SK-N-SH (cell line): ENCODE results near the gene MAD1L1. TPM values are rescaled to one million over a fixed set of nuclear protein-coding genes. Genes with fewer than 3 reads are reported as not detected.

ENCODE experiments used
- CTCF ChIA-PET: fragments of 300-600, 350-600 bp; formaldehyde crosslinking; extraction: SDS; loops from one replicate; lab custom pipeline; 2021; lab: Yijun Ruan, JAX
- POLR2A ChIA-PET: fragments of 350-600 bp; sonication (Branson Sonifier 250); formaldehyde crosslinking; extraction: SDS; loops from one replicate; lab custom pipeline; 2020; ENCODE audit warnings: antibody characterized with exemption, inconsistent platforms; lab: Yijun Ruan, JAX
- DNase-seq: peaks from one replicate; pipeline ENCODE4 v3.0.0; 2012
- H2AFZ ChIP-seq: fragments of 200-600 bp; sonication (generic); 2 replicates; pipeline ENCODE4 v1.8.1; 2016; ENCODE audit warnings: antibody characterized with exemption, mild to moderate bottlenecking, low read depth
- H3F3A ChIP-seq: fragments of 200-600 bp; sonication (generic); replicated peaks from 2 replicates; pipeline ENCODE3; 2016; ENCODE audit warnings: antibody characterized with exemption, mild to moderate bottlenecking; ENCODE audit not compliant: insufficient read depth
- H3K27ac ChIP-seq, 2 experiments: fragments of 200-500 bp in 1 of 2; fragments of 200-600 bp in 1 of 2; sonication (Bioruptor generic) in 1 of 2; sonication (generic), shearing (Covaris generic) in 1 of 2; 2 replicates each; pipeline versions ENCODE4 v1.5.1 to v1.6.1; 2014 to 2016; ENCODE audit warnings: low read depth in 2 of 2, inconsistent platforms in 1 of 2, low read length in 1 of 2, mild to moderate bottlenecking in 1 of 2, mixed read lengths in 1 of 2
- H3K27me3 ChIP-seq: fragments of 200-600 bp; sonication (generic), shearing (Covaris generic); 2 replicates; pipeline ENCODE4 v1.6.1; 2016; ENCODE audit warnings: mixed run types; ENCODE audit not compliant: insufficient read depth
- H3K36me3 ChIP-seq, 2 experiments: fragments of 200-500 bp in 1 of 2; fragments of 200-600 bp in 1 of 2; sonication (Bioruptor generic) in 1 of 2; sonication (generic) in 1 of 2; replicated peaks in 1 of 2; 2 replicates each; pipeline versions ENCODE3 to v1.5.1; 2014 to 2016; ENCODE audit warnings: low read length in 1 of 2, mild to moderate bottlenecking in 1 of 2; ENCODE audit not compliant: insufficient read depth in 2 of 2, control insufficient read depth in 1 of 2
- H3K4me1 ChIP-seq, 2 experiments: fragments of 200-500 bp in 1 of 2; fragments of 200-600 bp in 1 of 2; sonication (Bioruptor generic) in 1 of 2; sonication (generic), shearing (Covaris generic) in 1 of 2; 2 replicates each; pipeline versions ENCODE4 v1.5.1 to v1.6.1; 2014 to 2016; ENCODE audit warnings: low read depth in 1 of 2, low read length in 1 of 2, mixed run types in 1 of 2; ENCODE audit not compliant: insufficient read depth in 2 of 2, control insufficient read depth in 1 of 2
- H3K4me2 ChIP-seq: fragments of 200-600 bp; sonication (generic), shearing (Covaris generic); 2 replicates; pipeline ENCODE4 v1.6.1; 2017; ENCODE audit warnings: mixed run types
- H3K4me3 ChIP-seq, 2 experiments: fragments of 200-500 bp in 1 of 2; fragments of 200-600 bp in 1 of 2; sonication (Bioruptor generic) in 1 of 2; sonication (generic), shearing (Covaris generic) in 1 of 2; 2 replicates each; pipeline versions ENCODE4 v1.5.1 to v1.8.1; 2014 to 2016; ENCODE audit warnings: low read depth in 2 of 2, inconsistent platforms in 1 of 2, low read length in 1 of 2, mild to moderate bottlenecking in 1 of 2, mixed read lengths in 1 of 2, moderate library complexity in 1 of 2
- H3K79me2 ChIP-seq: fragments of 200-600 bp; sonication (generic); 2 replicates; pipeline ENCODE4 v1.8.1; 2017; ENCODE audit warnings: mild to moderate bottlenecking; ENCODE audit not compliant: insufficient read depth
- H3K9ac ChIP-seq: fragments of 200-600 bp; sonication (generic); 2 replicates; pipeline ENCODE4 v1.6.1; 2017; ENCODE audit warnings: mixed run types
- H3K9me2 ChIP-seq: fragments of 200-600 bp; sonication (generic); 2 replicates; pipeline ENCODE4 v1.6.1; 2017; ENCODE audit warnings: mixed run types
- H3K9me3 ChIP-seq: fragments of 200-600 bp; sonication (generic); 2 replicates; pipeline ENCODE4 v1.6.1; 2017; ENCODE audit warnings: mixed run types, mild to moderate bottlenecking, moderate library complexity
- H4K20me1 ChIP-seq: fragments of 200-600 bp; sonication (generic); 2 replicates; pipeline ENCODE4 v1.6.1; 2017; ENCODE audit warnings: mild to moderate bottlenecking, mixed run types; ENCODE audit not compliant: insufficient read depth
- CHD2 ChIP-seq: fragments of 150-350 bp; IDR thresholded peaks from 2 replicates; pipeline ENCODE4 v1.6.1; 2018; ENCODE audit warnings: low read length; ENCODE audit not compliant: partially characterized antibody
- CTCF ChIP-seq: fragments of 200-600 bp; sonication (generic); IDR thresholded peaks from 2 replicates; pipeline ENCODE4 v1.6.1; 2017; ENCODE audit warnings: antibody characterized with exemption, mild to moderate bottlenecking, moderate library complexity
- EP300 ChIP-seq, 2 experiments: IDR thresholded peaks; 2 replicates each; pipeline versions ENCODE4 v1.4.0 to v1.6.1; 2012; ENCODE audit warnings: borderline replicate concordance in 1 of 2, low read depth in 1 of 2, low read length in 1 of 2
- EZH2phosphoT487 ChIP-seq: fragments of 200-600 bp; sonication (generic); IDR thresholded peaks from 2 replicates; pipeline ENCODE4 v1.6.1; 2017; ENCODE audit warnings: low read depth, mixed run types, mild to moderate bottlenecking, antibody characterized with exemption, moderate library complexity, borderline replicate concordance
- FOSL2 ChIP-seq: IDR thresholded peaks from 2 replicates; pipeline ENCODE4 v1.4.0; 2012; ENCODE audit warnings: low read depth, mild to moderate bottlenecking, moderate library complexity, borderline replicate concordance
- FOXJ3 ChIP-seq: sonication (generic); formaldehyde crosslinking; IDR thresholded peaks from 2 replicates; pipeline ENCODE4 v1.5.1; 2020; ENCODE audit warnings: mild to moderate bottlenecking, missing genetic modification reagents
- GATA2 ChIP-seq: sonication (generic); formaldehyde crosslinking; IDR thresholded peaks from 2 replicates; pipeline ENCODE4 v1.5.0; 2020; ENCODE audit warnings: mild to moderate bottlenecking, missing genetic modification reagents
- IRF3 ChIP-seq: fragments of 150-350 bp; IDR thresholded peaks from 2 replicates; pipeline ENCODE4 v1.6.1; 2016; ENCODE audit warnings: mild to moderate bottlenecking, low read depth, low read length
- MXI1 ChIP-seq: IDR thresholded peaks from 2 replicates; pipeline ENCODE4 v1.6.1; 2012; ENCODE audit warnings: mild to moderate bottlenecking, low read depth, low read length, improper control_type of control experiment
- PBX3 ChIP-seq: IDR thresholded peaks from 2 replicates; pipeline ENCODE4; 2012
- RAD21 ChIP-seq: IDR thresholded peaks from 2 replicates; pipeline ENCODE4 v1.6.1; 2012; ENCODE audit warnings: mild to moderate bottlenecking, low read length
- REST ChIP-seq: IDR thresholded peaks from 2 replicates; pipeline ENCODE4 v1.6.1; 2012; ENCODE audit warnings: mild to moderate bottlenecking, low read depth, low read length, moderate library complexity
- RXRA ChIP-seq: IDR thresholded peaks from 2 replicates; pipeline ENCODE4 v1.4.0; 2012; ENCODE audit warnings: low read depth, mild to moderate bottlenecking, borderline replicate concordance
- SMC3 ChIP-seq: IDR thresholded peaks from 2 replicates; pipeline ENCODE4 v1.6.1; 2012; ENCODE audit warnings: low read depth, low read length, improper control_type of control experiment
- TEAD4 ChIP-seq: IDR thresholded peaks from 2 replicates; pipeline ENCODE4 v1.4.0; 2012; ENCODE audit warnings: mild to moderate bottlenecking, borderline replicate concordance; ENCODE audit not compliant: insufficient read depth
- USF1 ChIP-seq: IDR thresholded peaks from 2 replicates; pipeline ENCODE4 v1.4.0; 2012; ENCODE audit warnings: low read depth, borderline replicate concordance
- WGBS: methylation state at CpG from one replicate; pipeline ENCODE4 v1.1.6; 2017; ENCODE audit warnings: low lambda C conversion rate; 5-methylcytosine and 5-hydroxymethylcytosine counted together
- polyA plus RNA-seq, 3 experiments: library from polyadenylated mRNA; depleted of rRNA; stranded (reverse); fragments of >200 nt; gene quantifications; 2 replicates each; pipeline ENCODE4 v1.2.3, GENCODE V29; 2012

MAD1L1 gene
- polyA plus RNA-seq, 1 of the 3 experiments (the other 2 are of a cell fraction) = 46.2 TPM

- H3K4me2 ChIP-seq = no peak overlapping the region
- H3K36me3 ChIP-seq = peaks cover 0 to under 1% of the 10 kb centered on the region in 2 experiments
- H4K20me1 ChIP-seq = no peaks in the 10 kb centered on the region
- CTCF ChIA-PET = interaction anchor here (1.1 to 1.9 kb wide), 5 partner anchors 10 to 29 kb away, joined by 3 to 6 read pairs (median 3); no protein-coding TSS in a partner anchor
- TF ChIP-seq REST (no peak), MXI1 (no peak), GATA2 (CRISPR knock-in tag) (no peak), PBX3 (no peak), CTCF (no peak), CHD2 (no peak)
- H3K79me2 ChIP-seq = no peaks in the 10 kb centered on the region
- no peak overlapping the region for H3K4me3 ChIP-seq
- DNase-seq = peak; percentile 10
- 95% methylated on average over 17 of the region's 17 CpGs for WGBS
- H3K27ac ChIP-seq = no peak overlapping the region
- peaks cover 4 to 9% of the 10 kb centered on the region in 2 experiments; a peak in 2 of 4 replicates for H3K4me1 ChIP-seq
- no peaks in the 10 kb centered on the region for H3K9me3 ChIP-seq
- no peaks in the 10 kb centered on the region for H3F3A ChIP-seq
- no peaks in the 10 kb centered on the region for H3K27me3 ChIP-seq
- no peaks in the 10 kb centered on the region for H3K9me2 ChIP-seq
- H3K9ac ChIP-seq = no peak overlapping the region
- H2AFZ ChIP-seq = no peak overlapping the region
- POLR2A ChIA-PET = no interaction called here
Observed at GRCh38 chr7:2037301-2037807, 195.4 kb downstream of the MAD1L1 start.

GRCh38 chr7:2036786-2037185 is 196.0 kb downstream of the MAD1L1 start:
- Histone ChIP-seq H3K9ac (no peak overlapping the region), H3K4me3 (no peak overlapping the region), H3K27ac (no peak overlapping the region), H3K9me2 (no peaks in the 10 kb centered on the region), H3K9me3 (no peaks in the 10 kb centered on the region), H2AFZ (no peak overlapping the region), H4K20me1 (no peaks in the 10 kb centered on the region), H3F3A (no peaks in the 10 kb centered on the region), H3K4me1 (peaks cover 10 to 15% of the 10 kb centered on the region in 2 experiments; a peak in 3 of 4 replicates), H3K4me2 (no peak overlapping the region), H3K36me3 (no peaks in the 10 kb centered on the region), H3K79me2 (no peaks in the 10 kb centered on the region), H3K27me3 (no peaks in the 10 kb centered on the region)
- peak; percentile 23 for DNase-seq
- ChIA-PET POLR2A (interaction anchor here (0.6 kb wide), 1 partner anchor 255 kb away, joined by 3 read pairs; no protein-coding TSS in a partner anchor), CTCF (interaction anchor here (1.1 to 1.4 kb wide), 2 partner anchors 10 to 29 kb away, joined by 3 read pairs; no protein-coding TSS in a partner anchor)
- WGBS = 95% methylated on average over 20 of the region's 20 CpGs
- no peak for TF ChIP-seq RAD21
- no peak for TF ChIP-seq TEAD4
- TF ChIP-seq RXRA = no peak
- no peak for TF ChIP-seq EZH2phosphoT487
- TF ChIP-seq IRF3 = no peak
- TF ChIP-seq USF1 = no peak
- TF ChIP-seq PBX3 = no peak
- no peak for TF ChIP-seq FOSL2
- TF ChIP-seq SMC3 = no peak
- no peak for TF ChIP-seq FOXJ3 (CRISPR knock-in tag)
- TF ChIP-seq EP300 (IDR thresholded peaks at IDR 0.05; ENCODE audit: borderline replicate concordance in 1 of 2, low read depth in 1 of 2, low read length in 1 of 2) = no peak
